Right forelimb (tissue), 1 donor: Measurements from ENCODE around the gene CCDC110.

Experiments used
- DNase-seq: peaks from one replicate; pipeline ENCODE4 v3.0.0-alpha.2; 2018

CCDC110 gene

DNA sequence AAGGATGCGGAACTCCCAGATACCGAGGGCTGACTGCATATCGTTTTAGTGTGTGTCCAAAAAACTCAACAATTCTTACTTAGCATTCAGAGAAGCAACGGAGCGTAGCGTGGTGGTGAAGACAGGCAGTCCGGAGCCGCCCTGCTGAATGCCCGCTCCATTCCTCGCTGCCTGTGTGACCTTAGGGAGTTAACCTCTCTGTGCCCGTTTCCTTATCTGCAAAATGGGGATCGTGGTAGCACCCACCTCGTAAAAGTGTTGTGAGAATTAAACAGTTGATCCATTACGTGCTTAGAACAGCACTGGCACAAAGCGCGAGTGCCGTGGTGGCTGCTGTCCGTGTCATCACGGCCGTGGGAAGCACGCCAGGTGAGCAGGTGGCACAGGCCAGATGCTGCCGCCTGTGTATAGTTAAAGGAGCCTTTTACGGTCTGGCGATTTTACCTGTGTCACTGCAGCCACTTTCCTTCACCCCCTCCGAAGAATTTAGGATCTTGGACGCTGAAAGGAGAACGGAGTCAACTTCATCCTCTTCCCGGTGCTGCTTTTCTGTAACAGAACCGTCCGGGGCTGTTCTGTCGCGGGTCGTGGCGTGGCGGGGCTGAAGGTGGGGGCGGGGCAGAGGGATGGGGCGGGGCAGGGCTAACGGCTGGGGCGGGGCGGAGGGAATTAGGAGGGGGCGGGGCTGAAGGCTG is 885 bp downstream of the CCDC110 start:
- DNase-seq, result no peak

DNA sequence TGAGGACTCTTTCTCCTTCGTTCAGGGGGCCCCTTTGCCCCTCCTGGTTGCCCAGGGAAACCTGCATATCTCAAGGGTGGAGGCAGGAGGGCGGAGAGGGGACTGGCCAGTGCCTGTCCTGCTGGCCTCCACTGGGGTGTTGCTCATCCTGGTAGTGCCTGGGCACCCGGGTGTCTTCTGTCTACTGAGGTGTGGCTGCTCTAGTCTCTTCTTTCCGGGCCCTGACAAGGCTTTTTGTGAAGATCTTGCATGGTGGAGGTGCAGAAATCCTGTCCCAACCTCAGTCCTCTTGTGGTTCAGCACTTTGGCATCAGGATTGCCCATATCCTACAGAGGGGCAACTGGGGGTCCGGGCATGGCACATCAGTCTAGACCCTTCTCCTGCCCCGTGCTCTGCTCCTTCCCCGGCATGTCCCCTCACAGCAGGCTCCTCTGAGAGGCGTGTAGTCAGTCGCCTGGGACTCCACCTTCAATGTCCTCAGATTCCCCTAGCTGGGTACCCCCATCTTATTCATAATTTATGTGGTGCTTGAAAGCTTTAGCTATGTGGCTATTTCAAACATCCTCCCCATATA is 1.9 kb downstream of the CCDC110 start:
- no peak for DNase-seq

DNA sequence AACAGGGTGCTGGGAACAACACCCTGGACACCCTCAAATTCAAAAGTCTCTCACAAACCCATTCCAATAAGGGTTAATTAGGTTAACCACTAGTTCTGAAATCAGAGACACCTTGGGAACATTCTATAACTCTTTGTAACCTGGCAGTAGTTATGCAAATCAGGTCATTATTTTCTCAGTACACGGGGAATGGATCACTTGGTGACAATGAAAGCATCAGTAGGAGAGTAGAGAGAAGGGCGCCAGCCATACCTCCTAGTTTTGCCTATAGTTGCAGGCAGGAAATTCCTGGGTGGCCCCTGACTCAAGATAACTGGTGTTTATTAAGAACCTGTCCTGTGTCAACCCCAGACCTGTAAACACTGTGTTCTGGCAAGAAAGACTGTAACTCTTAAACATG is 2.5 kb downstream of the CCDC110 start:
- DNase-seq, result no peak

DNA sequence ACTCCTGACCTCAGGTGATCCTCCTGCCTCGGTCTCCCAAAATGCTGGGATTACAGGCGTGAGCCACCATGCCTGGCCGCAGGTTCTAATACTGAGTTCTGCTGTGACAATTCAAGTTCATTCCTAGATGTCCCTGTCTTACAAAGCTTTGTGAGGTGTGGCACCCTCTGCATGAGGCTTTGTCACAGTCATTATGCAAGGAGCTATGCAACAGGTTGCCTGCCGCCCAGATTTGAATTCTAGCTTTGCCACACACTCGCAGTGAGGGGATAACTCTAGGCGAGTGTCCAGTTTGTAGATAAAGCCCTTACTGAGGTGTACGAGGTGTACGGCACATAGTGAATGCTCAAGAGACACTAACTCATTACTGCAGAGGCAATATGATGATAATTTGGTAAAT is 3.5 kb downstream of the CCDC110 start:
- DNase-seq, result no peak

DNA sequence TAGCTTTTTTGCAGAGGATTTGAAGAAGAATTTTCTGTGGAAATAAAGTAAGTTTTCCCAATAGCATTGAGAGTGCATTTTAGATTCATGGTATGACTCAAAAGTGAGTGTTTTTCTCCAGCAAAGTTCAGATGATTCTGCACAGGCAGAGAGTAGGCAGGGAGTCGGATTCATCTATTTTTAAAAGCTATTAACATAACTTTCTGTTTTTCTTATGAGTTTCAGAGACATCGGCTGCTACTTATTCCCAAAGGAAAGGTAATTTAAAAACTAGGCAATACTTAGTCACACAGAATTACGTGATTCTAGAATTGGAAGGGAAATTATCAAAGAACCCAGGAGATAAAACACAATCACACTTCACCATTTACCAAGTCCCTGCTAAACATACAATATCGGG is 4.4 kb downstream of the CCDC110 start:
- DNase-seq, result no peak

DNA sequence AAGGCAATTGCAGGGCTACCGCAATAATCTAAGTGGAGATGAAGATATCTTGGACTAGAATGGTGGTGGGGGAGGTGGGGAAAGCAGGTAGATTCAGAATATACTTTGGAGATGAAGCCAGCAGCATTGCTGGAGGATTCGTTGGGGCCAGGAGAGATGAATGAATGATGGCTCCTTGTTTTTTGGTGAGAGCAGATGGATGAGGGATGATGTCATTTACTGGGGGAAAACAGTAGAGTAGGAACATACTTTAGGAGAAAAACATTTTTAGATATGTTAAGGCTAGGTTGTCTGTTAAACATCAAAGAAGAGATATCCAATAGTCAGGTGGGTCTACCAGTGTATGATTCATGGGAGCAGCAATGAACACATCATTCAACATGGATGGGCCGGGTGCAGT is 5.8 kb downstream of the CCDC110 start:
- no peak for DNase-seq

DNA sequence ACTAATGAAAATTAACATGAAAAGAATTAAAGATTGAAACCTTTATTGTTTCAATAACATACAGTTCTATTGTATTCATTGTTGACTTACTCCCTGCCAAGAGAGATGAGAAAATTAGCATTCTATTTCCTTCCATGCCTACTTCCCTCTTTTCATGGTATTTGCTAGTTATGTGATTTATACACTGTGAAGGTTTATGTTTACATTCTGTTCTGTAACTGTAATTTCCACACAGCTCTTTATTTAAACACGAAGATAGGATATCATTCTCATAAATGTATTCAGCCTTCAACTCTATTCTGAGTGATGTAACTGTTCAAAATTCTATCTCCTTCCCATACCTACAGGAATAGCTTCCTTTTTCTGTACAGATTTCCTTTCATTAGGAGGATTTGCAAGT is 6.6 kb downstream of the CCDC110 start:
- no peak for DNase-seq

DNA sequence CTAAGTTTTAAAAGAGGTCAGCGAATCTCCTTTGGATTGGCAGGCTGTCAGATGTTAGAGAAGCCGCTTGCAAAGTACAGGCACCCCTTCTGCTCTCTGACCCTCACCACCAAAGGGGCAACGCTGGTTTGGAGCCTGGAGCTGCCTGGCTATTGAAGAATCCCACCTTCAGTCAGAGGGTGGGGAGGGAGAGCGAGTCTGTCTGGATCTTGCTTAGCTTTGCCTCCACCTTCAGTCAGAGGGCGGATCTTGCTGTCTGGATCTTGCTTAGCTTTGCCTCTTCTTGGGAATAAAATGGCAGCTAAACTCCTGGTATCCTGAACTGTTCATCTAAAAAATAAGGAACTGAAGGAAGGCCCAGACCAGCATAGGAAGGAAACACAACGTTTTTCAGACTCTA is 7.3 kb downstream of the CCDC110 start:
- no peak for DNase-seq

DNA sequence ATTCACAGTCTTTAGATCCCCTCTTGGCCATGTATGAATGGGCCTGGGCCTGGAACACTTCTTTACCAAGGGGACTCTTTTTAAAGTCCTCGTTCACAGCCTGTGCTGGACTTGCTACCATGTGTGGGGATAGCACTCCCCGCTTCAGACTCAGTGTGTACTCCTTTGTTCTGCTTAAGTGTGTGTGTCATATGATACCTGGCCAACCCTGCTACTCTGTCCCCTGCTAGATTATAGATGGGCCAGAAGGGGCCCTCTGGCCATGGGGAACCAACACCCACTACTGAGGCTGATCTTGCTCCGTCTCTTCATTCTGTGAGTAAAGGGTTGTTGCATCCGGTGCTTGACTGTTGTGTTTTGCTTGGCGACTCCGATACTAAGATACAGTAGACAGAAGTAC is 8.0 kb downstream of the CCDC110 start:
- DNase-seq, result no peak

DNA sequence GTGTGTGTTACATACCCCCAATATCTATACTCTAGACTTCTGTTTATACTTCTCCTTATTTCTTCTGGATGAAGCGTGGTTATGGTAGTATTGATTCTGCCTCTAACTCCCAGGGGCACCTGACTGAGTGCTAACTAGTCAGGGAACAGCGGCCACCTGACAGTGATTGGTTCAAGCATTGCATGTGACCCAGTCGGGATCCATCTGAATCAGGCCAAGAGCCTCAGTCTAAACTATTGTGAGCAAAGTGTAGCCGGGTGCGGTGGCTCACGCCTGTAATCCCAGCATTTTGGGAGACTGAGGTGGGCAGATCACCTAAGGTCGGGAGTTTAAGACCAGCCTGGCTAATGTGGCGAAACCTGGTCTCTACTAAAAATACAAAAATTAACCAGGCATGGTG is 10.0 kb downstream of the CCDC110 start:
- no peak for DNase-seq

DNA sequence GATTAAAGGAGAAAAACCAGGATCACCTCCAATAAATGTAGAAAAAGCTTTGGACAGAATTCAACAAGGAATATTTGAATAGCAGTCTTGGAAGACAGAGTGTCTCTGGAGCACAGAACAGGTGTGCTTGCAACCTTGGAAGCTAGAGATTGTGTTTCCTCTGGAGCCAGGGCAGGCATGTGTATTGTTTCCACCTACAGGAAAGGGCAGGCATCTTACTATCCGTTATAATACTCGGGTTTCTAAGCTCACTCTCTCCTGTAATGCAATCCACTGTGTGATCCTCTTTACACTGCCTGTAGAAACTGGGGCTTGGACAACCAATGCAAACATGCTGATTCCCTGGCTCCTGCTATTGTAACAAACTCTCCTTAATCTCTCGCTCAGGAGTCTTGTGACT is 14.4 kb downstream of the CCDC110 start:
- DNase-seq, result no peak

DNA sequence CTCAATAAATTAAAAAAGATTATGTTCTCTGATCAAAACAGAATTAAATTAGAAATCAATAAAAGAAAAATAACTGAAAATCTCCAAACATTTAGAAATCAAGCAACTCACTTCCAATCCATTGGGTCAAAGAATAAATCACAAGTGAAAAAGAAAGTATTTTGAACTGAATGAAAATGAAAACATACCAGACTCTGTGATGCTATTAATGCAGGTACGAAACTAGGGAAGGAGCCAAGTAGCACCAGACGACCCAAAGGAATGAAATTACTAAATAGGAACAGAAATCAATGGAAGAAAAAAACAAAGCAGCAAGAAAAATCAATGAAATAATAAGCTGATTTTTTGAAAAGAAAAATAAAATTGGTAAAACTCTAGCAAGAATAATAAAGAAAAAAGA is 15.4 kb downstream of the CCDC110 start:
- DNase-seq, result no peak

DNA sequence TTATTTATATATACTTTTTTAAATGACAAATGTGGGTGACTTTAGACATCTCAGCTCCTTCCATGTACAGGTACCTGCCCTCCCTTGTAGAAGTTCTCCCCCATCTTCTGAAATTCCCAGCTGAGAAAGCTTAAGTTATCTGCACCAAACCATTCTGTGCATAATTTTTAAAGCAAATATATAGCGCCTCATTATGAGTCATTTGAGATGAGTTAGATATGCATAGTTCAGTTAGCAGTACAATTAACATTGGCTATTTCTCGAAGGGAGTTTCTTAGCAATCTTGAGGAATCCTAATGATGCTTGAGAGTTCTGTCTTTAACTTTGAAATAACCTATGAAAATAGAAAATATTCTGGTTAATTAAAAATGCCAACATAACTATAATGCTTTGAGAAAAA is 26.3 kb downstream of the CCDC110 start:
- DNase-seq, result no peak

DNA sequence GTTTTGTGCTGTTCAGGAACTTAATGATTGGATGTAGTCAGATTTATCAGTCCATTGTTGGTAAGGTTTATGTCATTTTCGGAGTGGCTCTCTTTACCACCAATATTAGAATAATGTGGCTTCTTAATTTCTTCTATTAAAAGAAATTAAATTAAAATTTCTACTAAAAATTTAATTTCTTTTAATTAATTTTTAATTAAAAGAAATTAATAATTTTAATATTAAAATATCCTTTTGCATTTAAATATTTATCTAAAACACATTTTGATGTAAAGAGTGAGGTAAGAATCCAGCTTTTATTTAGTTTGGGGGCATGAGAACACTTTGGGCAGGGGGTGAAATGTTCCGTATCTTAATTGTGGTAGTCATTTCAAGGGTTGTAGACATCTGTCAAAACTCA is 30.1 kb downstream of the CCDC110 start:
- no peak for DNase-seq

DNA sequence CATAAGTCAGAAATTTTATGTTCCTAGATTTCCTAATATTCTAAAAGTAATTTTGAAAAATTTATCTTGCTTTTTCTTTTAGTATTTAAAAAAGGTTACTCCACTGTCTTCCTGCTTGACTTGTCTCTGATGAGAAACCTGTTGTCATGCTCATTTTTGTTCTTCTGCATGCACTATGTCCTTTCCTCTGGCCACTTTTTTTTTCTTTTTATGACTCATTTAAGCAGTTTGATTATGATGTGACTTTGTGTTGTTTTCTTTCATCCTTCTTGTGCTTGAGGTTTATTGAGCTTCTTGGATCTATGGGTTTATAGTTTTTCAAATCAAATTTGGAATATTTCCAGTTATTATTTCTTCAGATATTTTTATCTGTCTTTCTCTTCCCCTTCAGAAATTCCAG is 33.7 kb downstream of the CCDC110 start:
- no peak for DNase-seq

DNA sequence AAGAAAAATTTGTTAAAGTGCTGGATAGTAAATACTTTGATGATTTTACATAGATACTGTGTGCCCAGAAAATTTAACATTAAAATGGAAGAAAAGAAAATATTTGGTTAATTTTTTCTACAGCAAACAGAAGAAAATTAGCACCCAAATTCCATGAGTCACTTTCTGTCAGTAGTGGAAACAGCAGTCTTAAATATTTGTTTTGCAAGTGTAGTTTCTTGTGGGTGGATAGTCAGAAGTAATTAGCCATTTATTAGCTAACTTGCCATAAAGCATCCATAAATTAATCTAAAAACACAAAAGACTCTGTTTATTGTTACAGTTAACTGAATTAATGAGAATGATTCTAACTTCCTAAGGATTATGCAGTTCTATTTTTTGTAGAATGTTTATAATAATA is 36.1 kb downstream of the CCDC110 start:
- DNase-seq, result no peak

DNA sequence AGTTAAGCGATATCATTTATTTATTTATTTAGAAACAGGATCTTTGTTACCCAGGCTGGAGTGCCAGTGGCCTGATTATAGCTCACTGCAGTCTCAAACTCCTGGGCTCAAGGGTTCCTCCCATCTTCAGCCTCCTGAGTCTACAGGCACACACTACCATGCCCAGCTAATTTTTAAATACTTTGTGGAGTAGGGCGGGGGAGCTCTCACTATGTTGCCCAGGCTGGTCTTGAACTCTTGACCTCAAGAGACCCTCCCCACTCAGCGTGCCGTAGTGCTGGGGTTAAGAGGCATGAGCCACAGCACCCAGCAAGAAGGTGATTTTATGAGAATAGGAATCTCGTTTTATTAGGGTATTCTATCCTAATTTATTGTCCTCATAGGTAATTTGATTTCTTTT is 41.9 kb downstream of the CCDC110 start:
- DNase-seq, result no peak

DNA sequence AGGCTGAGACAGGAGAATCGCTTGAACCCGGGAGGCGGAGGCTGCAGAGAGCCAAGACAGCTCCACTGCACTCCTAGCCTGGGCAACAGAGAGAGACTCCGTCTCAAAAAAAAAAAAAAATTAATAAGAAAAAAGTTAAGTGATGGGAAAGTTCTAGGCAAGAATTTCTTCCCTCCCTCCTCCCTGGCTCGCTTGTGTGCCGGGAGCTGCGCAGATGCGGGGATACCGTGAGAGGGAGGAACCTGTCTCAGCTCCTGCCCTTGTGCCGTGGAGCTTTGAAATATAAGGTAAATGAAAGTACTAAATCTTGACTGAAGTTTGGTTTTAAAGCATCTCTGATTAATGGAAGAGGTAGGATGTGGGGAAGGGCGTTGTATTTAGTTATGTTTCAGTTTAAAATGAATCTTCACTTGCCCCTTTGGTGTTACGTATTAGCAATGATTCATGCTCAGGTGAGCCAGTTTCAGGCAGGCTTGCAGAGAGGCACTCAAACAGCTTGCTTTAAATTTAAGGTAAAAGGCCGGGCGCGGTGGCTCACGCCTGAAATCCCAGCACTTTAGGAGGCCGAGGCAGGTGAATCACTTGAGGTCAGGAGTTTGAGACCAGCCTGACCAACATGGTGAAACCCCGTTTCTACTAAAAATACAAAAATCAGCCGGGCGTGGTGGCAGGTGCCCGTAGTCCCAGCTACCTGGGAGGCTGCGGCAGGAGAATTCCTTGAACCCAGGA is 44.4 kb downstream of the CCDC110 start:
- no peak for DNase-seq

DNA sequence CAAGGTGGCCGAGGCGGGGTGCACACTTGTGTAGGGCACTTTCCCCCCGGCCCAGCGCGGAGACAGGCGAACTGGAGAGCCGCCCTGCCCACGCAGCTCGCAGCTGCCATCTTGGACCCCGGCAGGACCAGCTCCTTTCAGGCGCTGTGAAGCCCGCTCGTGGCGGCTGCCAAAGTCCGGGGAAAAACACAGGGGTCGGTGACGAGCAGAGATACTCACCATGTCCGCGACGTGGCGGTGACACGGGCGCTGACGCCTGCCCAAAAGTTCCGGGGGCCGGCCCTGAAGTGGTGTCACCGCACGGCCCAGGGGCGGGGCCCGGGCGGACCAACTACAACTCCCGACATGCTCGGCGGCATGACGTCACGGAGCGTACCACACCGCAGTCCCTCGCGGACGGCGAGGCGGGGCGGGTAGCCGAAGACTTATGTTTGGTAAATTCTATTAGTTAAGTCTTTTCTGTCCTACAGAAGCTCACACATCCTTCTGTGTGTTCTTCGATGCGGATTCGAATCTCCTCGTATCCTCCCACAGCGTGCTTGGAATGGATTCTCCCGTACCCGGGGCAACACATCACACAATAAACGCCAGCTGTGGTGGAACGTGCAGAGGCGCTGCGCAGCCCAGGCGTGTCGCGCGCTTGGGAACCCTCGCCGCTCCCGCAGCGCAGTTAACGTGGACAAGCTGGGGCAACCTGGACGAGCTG is 45.7 kb downstream of the CCDC110 start, which contains the start of gene UFSP2:
Gene UFSP2, minus strand, starts transcription at position 318 of the 706 bp plus-strand sequence. Its CDS starts 96 bp downstream, at position 222.
- peak; percentile 96 for DNase-seq

DNA sequence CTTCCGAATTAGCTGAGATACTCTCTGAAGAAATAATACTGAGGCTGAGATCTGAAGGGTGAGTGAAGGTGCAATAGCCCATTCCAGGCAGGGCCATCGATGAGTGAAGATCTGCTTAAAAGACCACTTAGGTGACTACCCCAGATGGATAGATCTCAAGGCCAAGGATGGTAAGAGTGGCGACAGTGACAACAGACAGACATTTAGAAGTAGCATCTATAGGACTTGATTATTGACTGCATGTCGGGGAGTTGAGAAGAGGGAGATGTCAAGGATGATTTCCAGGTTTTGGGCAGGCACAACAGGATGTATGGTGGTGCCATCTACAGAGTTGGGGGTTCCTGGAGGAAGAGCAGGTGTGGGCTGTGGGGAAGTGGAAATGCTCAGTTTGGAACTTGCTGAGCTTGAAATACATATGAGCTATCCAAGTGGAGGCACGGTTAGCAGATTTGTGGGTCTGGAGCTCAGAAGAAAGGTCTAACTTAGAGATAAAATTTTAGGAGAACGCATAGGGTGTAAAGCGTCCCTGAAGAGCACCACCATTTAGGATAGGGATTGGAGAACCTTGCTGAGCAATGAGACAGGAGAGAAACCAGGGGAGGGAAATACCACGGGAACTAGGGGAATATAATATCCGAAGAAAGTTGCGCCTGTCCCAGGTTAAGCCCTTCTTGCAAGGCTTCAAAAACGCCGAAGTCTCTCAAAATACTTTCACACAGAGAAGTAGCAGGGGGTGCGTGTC is 46.5 kb downstream of the CCDC110 start:
- DNase-seq, result no peak

DNA sequence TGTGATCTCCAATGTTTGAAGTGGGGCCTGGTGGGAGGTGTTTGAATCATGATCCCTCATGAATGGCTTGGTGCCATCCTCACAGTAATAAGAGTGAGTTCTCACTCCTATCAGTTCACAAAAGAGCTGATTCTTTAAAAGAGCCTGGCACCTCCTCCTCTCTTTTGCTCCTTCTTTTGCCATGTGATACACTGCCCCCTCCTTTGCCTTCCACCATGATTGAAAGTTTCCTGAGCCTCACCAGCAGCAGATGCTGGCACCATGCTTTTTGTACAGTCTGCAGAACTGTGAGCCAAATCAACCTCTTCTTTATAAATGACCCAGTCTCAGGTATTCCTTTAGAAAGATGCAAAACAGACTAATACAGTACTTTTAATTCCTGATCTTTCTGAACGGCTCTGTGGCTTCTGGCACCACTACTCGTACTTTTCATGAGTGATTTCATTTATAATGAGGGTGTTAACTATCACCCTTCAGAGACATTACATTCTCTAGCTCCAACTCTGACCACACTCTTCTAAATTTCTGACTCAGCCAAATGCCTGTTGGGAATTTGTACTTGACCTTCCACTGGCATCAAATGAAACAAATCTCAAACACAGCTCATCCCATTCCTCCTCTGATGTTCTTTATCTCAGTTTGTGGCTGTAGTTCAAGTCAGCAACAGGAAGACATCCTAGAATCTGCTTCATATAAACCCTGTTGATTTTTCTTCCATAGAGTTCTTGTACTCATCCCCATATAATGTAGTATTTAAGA is 50.0 kb downstream of the CCDC110 start:
- DNase-seq, result no peak

DNA sequence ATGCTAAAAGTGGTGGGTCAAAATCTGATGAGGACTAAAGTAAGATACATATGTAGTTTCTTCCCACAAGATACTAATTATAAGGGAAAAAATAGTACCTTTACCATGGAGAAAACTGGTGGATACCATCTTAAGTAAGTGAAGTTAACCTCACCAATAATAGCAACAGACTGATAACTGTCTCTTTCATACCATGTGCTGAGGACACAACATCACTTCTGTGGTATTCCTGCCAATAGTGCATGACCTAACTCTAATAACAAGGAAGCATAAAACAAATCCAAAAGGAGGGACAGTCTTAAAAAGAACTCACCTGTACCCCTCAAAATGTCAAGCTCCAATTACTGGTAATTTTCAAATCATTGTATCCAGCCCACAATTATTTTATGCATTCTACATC is 54.6 kb downstream of the CCDC110 start:
- no peak for DNase-seq
